GM12873 (cell line): ENCODE data around the gene SS18L1.

Experiments used
- CTCF ChIP-seq: IDR thresholded peaks from 2 replicates; pipeline ENCODE4 v1.5.1; 2012; ENCODE audit warnings: low read depth, mild to moderate bottlenecking, moderate library complexity, low read length, control low read depth; ENCODE audit not compliant: insufficient read depth; ENCODE audit errors: missing control alignments

SS18L1 gene

GRCh38 chr20:62161347-62161746, 17.8 kb downstream of the SS18L1 start:
- TF ChIP-seq CTCF = no peak

- no peak for TF ChIP-seq CTCF
Observed at GRCh38 chr20:62162765-62163484, 19.4 kb downstream of the SS18L1 start.

DNA sequence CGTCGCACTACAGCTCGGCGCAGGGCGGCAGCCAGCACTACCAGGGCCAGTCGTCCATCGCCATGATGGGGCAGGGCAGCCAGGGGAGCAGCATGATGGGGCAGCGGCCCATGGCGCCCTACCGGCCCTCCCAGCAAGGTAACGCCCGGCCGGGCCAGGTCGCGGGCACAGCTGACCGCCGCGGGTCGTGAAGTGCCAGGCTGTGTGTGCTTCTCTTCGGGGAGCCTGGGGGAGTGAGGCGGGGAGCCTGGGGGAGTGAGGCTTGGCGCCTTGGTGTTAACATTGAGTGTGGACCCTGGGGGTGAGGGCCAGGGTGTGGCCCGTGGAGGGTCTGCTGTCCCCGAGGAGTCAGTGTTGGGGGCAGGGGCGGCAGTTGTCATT, 19.9 kb downstream of the SS18L1 start:
- no peak for TF ChIP-seq CTCF

DNA sequence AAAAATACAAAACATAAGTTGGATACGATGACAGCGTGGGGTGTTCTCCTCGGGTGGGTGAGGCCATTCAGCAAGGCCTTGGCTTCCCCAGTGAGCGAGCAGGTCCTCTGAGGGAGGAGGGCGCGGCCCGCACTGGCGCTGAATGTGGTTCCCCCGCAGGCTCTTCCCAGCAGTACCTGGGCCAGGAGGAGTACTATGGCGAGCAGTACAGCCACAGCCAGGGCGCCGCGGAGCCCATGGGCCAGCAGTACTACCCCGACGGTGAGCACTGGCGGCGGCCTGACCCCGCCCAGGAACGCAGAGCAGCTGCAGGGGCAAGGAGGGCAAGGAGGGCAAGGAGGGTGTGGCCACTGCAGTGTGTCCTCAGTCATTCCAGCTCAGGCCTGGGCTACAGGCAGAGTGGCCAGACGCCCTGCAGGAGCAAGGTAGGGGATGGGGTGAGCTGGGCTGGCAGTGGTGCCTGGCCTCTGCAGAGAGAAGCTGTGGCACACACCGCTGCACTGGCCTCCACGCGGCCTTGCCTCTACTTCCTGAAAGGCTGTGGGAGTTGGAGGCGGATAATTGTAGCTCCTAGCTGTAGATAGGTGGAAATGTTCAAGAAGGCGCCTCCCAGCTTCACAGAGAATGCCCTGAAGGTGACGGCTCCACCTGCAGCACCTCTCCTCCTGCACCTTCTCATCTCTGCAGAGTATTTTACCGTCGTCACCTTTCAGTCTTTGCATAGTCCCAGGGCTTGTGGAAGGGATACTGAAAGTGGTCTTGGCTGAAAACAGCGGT, 20.6 kb downstream of the SS18L1 start:
- TF ChIP-seq CTCF = no peak

- TF ChIP-seq CTCF = no peak
Observed at GRCh38 chr20:62164879-62165761, 21.6 kb downstream of the SS18L1 start.

DNA sequence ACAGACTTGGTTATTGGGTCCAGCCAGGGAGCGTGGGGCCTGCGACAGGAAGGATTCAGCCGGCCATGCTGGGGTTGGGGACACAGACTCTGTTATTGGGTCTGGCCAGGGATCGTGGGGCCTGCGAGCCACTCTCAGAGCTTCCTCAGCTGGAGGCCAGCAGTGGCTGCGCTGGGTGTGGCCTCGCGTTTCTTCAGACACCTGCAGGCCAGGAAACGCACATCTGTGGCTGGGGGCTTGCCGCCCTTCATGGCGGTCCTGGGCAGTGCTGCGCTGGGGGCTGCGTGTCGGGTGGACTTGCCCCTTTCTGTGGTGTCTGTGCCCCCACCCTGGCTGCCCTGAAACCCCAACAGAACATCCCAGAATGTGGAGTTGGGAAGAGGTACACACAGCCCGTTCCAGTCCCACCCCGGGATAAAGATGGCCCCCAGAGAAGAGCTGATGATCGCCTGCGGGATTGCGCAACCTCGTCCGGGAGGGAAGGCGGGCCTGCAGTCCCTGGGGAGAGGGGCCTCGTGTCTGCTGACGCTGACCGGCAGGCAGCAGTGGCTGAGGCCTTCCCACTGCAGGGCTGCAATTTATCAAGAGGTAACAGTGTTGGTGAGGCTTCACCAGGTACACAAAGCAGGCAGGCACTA, 22.3 kb downstream of the SS18L1 start:
- no peak for TF ChIP-seq CTCF
